ENCODE results near the gene SPOCK3. TPM values are rescaled to one million over a fixed set of nuclear protein-coding genes. Genes with fewer than 3 reads are reported as not detected.

The SPOCK3 gene
- total RNA-seq, 1 experiment from 2014 or later = 1.9 TPM

DNA sequence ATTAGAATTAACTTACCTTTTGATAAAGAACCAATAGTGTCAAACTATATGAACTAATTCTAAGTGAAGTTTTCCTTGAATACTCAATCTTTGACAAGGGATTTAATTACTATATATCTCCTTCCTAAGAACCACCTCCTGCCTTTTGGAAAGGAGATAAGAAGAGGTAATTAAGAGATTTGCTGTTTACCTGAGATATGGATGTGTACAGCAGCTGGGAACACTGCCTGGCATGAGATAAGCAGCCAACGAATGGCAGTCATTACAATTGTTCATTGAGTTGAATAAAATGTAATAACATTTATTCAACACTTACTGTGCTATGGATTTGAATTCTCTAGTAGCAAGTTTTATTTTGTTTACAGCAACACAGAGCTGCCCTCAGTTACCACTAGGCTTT, 407.1 kb downstream of the SPOCK3 start:
- Histone ChIP-seq H2AFZ (ENCODE audit: low read length) (no peak overlapping the region), H3K4me1 (ENCODE audit: insufficient read depth, low read length) (no peaks in the 10 kb centered on the region), H3K79me2 (ENCODE audit: low read length) (no peaks in the 10 kb centered on the region), H3K9me2 (replicated peaks; ENCODE audit: low read length) (no peaks in the 10 kb centered on the region), H3K9me3 (ENCODE audit: low read length) (no peaks in the 10 kb centered on the region), H3K4me3 (ENCODE audit: low read length) (no peak overlapping the region), H3K9ac (ENCODE audit: low read length) (no peak overlapping the region), H3K36me3 (ENCODE audit: low read depth, low read length) (no peaks in the 10 kb centered on the region), H4K20me1 (ENCODE audit: low read length) (no peaks in the 10 kb centered on the region), H3F3A (ENCODE audit: low read length, unreplicated experiment) (no peaks in the 10 kb centered on the region), H3K27me3 (ENCODE audit: low read length) (no peaks in the 10 kb centered on the region), H3K27ac (ENCODE audit: low read length) (no peak overlapping the region), H3K4me2 (ENCODE audit: low read length) (no peak overlapping the region)
- ChIA-PET CTCF (no interaction called here), POLR2A (ENCODE audit: unreplicated experiment) (no interaction called here)
- TF ChIP-seq EZH2 (IDR thresholded peaks at IDR 0.05; ENCODE audit: low read length, unreplicated experiment) = no peak
- TF ChIP-seq, protein P1, sequence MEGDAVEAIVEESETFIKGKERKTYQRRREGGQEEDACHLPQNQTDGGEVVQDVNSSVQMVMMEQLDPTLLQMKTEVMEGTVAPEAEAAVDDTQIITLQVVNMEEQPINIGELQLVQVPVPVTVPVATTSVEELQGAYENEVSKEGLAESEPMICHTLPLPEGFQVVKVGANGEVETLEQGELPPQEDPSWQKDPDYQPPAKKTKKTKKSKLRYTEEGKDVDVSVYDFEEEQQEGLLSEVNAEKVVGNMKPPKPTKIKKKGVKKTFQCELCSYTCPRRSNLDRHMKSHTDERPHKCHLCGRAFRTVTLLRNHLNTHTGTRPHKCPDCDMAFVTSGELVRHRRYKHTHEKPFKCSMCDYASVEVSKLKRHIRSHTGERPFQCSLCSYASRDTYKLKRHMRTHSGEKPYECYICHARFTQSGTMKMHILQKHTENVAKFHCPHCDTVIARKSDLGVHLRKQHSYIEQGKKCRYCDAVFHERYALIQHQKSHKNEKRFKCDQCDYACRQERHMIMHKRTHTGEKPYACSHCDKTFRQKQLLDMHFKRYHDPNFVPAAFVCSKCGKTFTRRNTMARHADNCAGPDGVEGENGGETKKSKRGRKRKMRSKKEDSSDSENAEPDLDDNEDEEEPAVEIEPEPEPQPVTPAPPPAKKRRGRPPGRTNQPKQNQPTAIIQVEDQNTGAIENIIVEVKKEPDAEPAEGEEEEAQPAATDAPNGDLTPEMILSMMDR (conservative IDR thresholded peaks at IDR 0.05; ENCODE audit: low read depth, low read length) = no peak
- TF ChIP-seq EZH2phosphoT487 (IDR thresholded peaks at IDR 0.05; ENCODE audit: borderline replicate concordance, low read length) = no peak
- intact Hi-C loops (cut with micrococcal nuclease) = no loop called here
- no TSS peak for BruUV-seq (replicated peaks)
- DNase-seq = no peak
- no peak for ATAC-seq

DNA sequence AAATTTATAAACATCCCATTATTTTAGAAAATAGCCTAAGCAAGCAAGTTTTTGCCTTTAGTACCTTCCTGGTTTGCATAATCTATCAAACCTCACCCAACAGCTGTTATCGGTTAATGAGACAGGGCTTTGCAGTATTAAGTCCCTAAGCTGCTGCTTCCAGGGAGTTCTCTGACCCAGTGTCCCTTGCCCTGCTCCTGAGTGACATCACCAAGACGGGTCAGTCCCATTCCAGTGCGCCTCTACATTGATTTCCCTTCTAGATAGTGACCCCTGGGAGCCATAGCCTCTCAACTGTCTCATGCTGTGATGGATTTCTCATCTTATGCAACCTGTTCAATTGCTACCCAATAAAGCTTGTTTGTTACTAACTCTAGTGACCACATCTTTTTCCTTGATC, 410.4 kb downstream of the SPOCK3 start:
- POLR2A ChIA-PET (ENCODE audit: unreplicated experiment) = no interaction called here
- no peaks in the 10 kb centered on the region for H3K9me3 ChIP-seq (ENCODE audit: low read length)
- H3K4me2 ChIP-seq (ENCODE audit: low read length) = no peak overlapping the region
- H3K4me1 ChIP-seq (ENCODE audit: insufficient read depth, low read length) = no peaks in the 10 kb centered on the region
- H3K27me3 ChIP-seq (ENCODE audit: low read length) = no peaks in the 10 kb centered on the region
- H3K9ac ChIP-seq (ENCODE audit: low read length) = no peak overlapping the region
- H4K20me1 ChIP-seq (ENCODE audit: low read length) = no peaks in the 10 kb centered on the region
- H3K9me2 ChIP-seq (replicated peaks; ENCODE audit: low read length) = no peaks in the 10 kb centered on the region
- H2AFZ ChIP-seq (ENCODE audit: low read length) = no peak overlapping the region
- CTCF ChIA-PET = no interaction called here
- no peaks in the 10 kb centered on the region for H3K79me2 ChIP-seq (ENCODE audit: low read length)
- H3K27ac ChIP-seq (ENCODE audit: low read length) = no peak overlapping the region
- DNase-seq = no peak
- intact Hi-C loops (cut with micrococcal nuclease) = no loop called here
- no peak overlapping the region for H3K4me3 ChIP-seq (ENCODE audit: low read length)
- H3F3A ChIP-seq (ENCODE audit: low read length, unreplicated experiment) = no peaks in the 10 kb centered on the region
- no peaks in the 10 kb centered on the region for H3K36me3 ChIP-seq (ENCODE audit: low read depth, low read length)
- TF ChIP-seq EZH2phosphoT487 (IDR thresholded peaks at IDR 0.05; ENCODE audit: borderline replicate concordance, low read length) = no peak
- TF ChIP-seq, protein P1 (conservative IDR thresholded peaks at IDR 0.05; ENCODE audit: low read depth, low read length) = no peak
- no peak for TF ChIP-seq EZH2 (IDR thresholded peaks at IDR 0.05; ENCODE audit: low read length, unreplicated experiment)
- BruUV-seq (replicated peaks) = no TSS peak
- ATAC-seq = no peak

DNA sequence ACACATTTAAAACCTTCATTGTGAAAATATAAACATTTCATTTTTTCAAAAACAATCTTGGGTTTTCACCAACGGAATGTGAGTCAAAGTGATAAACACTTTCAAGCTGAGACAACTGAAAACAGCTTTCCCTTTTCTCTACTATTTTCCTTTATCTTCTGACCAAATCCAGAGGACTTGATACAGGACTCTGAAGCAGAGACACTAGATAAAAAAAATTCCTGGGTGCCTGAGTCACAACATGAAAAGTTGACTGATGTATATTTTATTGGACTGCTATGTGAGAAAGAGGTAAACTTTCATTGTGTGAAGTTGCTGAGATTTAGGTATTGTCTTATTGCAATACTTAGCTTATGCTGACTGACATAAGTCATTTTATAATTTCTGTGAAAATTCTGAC, 411.2 kb downstream of the SPOCK3 start:
- POLR2A ChIA-PET (ENCODE audit: unreplicated experiment) = no interaction called here
- CTCF ChIA-PET = no interaction called here
- Histone ChIP-seq H2AFZ (ENCODE audit: low read length) (no peak overlapping the region), H3K79me2 (ENCODE audit: low read length) (no peaks in the 10 kb centered on the region), H4K20me1 (ENCODE audit: low read length) (no peaks in the 10 kb centered on the region), H3K4me3 (ENCODE audit: low read length) (no peak overlapping the region), H3K27ac (ENCODE audit: low read length) (no peak overlapping the region), H3K9me3 (ENCODE audit: low read length) (no peaks in the 10 kb centered on the region), H3K36me3 (ENCODE audit: low read depth, low read length) (no peaks in the 10 kb centered on the region), H3F3A (ENCODE audit: low read length, unreplicated experiment) (no peaks in the 10 kb centered on the region), H3K9me2 (replicated peaks; ENCODE audit: low read length) (no peaks in the 10 kb centered on the region), H3K27me3 (ENCODE audit: low read length) (no peaks in the 10 kb centered on the region), H3K9ac (ENCODE audit: low read length) (no peak overlapping the region), H3K4me1 (ENCODE audit: insufficient read depth, low read length) (no peaks in the 10 kb centered on the region), H3K4me2 (ENCODE audit: low read length) (no peak overlapping the region)
- DNase-seq (peak; percentile 33), ATAC-seq (peak; percentile 33)
- intact Hi-C loops (cut with micrococcal nuclease) = no loop called here
- TF ChIP-seq EZH2phosphoT487 (IDR thresholded peaks at IDR 0.05; ENCODE audit: borderline replicate concordance, low read length) = no peak
- TF ChIP-seq, protein P1 (conservative IDR thresholded peaks at IDR 0.05; ENCODE audit: low read depth, low read length) = no peak
- TF ChIP-seq EZH2 (IDR thresholded peaks at IDR 0.05; ENCODE audit: low read length, unreplicated experiment) = no peak
- BruUV-seq (replicated peaks) = no TSS peak

Measured in PC-3 (cell line).